ENCODE data around the gene AMOTL1.

Gene AMOTL1

GRCh38 chr11:94926271-94926625 is 158.1 kb downstream of the AMOTL1 start:
- Histone ChIP-seq H3K36me3 (ENCODE audit: insufficient read depth, low read length) (peaks cover 4% of the 10 kb centered on the region; the same call in 1 of the 2 replicates), H3K27me3 (ENCODE audit: insufficient read depth, low read length) (no peaks in the 10 kb centered on the region), H3K4me3 (ENCODE audit: low read depth, low read length) (no peak overlapping the region), H2AFZ (ENCODE audit: low read length, unreplicated experiment) (no peak overlapping the region), H3K79me2 (ENCODE audit: control insufficient read depth, insufficient read depth, low read length, unreplicated experiment) (no peaks in the 10 kb centered on the region), H3K27ac (ENCODE audit: low read depth, low read length) (peak overlapping the region; percentile 91), H3K4me1 (ENCODE audit: control insufficient read depth, insufficient read depth, low read length, unreplicated experiment) (peaks cover 35% of the 10 kb centered on the region)
